GM18870 (cell line): ENCODE measurements around the gene TFG.
A peak's percentile ranks its signal among the peaks of the same experiment; 100 is the strongest.

ENCODE experiments used
- ATAC-seq: cut with Tn5 transposase; IDR thresholded peaks from one replicate; pipeline ENCODE4 v1.9.1; 2021; ENCODE audit warnings: moderate library complexity; ENCODE audit not compliant: unreplicated experiment

The TFG gene

GRCh38 chr3:100783619-100784018 lies 74.3 kb downstream of the TFG start:
- ATAC-seq = no peak

DNA sequence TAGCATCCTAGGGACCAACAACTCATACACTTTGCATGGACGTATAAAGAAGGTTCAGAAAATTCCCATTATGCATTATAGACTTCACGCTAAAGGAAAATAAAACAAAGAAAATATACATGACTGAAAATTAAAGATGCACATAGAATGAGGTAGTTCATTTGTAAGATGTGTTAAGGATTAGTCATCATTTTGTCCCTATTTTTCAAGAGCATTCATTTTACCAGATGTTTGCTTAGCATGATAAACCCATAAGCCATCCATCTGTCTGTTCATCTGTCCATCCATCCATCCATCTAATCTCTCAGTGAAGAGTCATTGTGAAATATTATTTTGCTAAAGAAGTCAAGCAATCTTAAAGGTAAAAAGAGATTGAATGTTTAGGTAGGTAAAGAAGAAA lies 80.3 kb downstream of the TFG start:
- ATAC-seq = no peak

DNA sequence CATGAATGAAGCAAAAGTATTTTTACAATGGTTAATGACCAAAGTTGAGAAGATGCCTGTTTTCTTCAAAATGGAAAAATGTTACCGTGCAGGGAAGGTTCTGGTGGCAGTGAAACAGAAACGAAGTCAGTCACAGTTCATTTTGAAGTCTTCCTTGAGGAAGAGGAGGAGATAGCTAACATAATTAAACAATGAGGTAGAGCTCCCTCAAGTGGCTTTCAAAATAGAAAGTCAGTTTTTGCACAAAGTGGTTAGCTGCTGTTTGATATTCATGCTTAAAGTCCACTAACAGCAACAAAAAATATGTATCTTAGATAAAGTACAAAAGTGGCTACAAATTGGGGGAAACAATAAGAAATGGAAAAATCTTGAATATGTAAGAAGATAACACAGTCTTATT lies 87.3 kb downstream of the TFG start:
- ATAC-seq = peak; percentile 82

DNA sequence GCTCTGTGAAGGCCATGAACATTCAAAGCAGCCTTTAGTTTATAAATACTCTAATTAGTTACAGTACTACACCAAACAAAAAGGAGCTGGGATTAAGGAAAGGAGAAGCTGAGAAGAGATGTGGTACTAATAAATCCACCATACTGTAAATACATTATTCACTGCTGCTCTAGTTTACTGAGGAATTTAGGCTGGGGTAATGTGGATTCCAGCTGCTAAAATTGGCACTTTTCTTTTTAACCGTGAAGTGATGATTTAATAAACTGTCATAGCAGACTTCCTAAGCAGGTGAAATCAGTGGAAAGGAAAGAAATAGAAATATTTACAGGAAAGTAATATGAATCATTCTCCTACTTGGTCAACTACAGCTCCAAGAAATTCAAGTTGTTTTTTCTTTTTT lies 88.7 kb downstream of the TFG start:
- ATAC-seq = no peak
